Measurements from ENCODE around the gene CNDP2. TPM values are rescaled to one million over a fixed set of nuclear protein-coding genes. Genes with fewer than 3 reads are reported as not detected.
"Not testable (repeated sequence)": the region's sequence is repeated elsewhere in the genome, so short reads cannot be mapped to it uniquely, and the experiment has no call there.

Gene CNDP2
- total RNA-seq, 1 experiment from 2014 or later = 59.9 TPM

GRCh38 chr18:74517236-74517630 is 21.1 kb downstream of the CNDP2 start:
- DNase-seq (ENCODE audit: low spot score) = no peak

GRCh38 chr18:74518456-74519295 is 22.5 kb downstream of the CNDP2 start:
- DNase-seq (ENCODE audit: low spot score) = no peak

DNA sequence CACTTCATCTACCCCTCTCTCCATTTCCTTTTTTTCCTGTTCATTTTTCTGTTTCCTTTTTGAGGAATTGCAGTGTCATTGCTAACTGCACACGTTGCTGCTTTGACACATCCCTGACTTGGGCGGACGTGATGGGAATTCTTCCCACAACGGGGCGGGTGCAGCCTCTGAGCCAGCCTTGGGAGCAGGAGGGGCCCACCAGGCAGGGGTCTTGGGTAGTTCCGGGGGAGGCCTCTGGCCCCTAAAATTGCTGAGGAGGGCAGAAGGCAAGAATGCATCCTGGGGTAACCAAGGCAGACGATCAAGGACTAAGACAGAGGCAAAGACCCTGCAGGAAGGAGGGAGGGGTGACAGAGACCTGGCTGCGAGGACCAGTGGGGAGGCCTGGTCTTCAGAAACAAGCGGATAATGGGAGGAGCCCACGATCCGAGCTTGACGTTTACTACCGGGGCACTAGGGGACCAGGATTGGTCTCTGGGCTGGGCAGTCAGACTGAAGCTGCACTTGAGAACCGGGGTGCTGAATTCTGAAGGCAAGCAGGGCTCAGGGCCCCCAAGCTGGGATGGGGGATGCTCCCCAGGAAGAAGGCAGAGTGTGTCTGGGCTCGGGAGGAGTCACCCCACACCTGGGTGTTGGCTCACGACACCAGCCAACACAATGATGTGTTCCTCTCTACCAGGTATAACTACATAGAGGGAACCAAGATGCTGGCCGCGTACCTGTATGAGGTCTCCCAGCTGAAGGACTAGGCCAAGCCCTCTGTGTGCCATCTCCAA is 23.3 kb downstream of the CNDP2 start:
- no peak for DNase-seq (ENCODE audit: low spot score)

DNA sequence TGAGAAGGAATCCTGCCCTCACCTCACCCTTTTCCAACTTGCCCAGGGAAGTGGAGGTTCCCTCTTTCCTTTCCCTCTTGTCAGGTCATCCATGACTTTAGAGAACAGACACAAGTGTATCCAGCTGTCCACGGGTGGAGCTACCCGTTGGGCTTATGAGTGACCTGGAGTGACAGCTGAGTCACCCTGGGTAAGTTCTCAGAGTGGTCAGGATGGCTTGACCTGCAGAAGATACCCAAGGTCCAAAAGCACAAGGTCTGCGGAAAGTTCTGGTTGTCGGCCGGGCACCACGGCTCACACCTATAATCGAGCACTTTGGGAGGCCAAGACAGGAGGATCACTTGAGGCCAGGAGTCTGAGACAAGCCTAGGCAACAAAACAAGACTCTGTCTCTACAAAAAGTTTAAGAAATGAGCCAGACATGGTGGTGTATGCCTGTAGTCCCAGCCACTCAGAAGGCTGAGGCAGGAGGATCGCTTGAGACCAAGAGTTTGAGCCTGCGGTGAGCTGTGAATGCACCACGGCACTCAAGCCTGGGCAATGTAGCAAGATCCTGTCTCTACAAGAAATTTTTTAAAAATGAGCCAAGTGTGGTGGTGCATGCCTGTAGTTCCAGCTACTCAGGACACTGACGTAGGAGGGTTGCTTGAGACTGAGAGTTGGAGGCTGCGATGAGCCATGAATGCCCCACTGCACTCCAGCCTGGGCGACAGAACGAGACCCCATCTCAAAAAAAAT is 24.1 kb downstream of the CNDP2 start:
- DNase-seq (ENCODE audit: low spot score) = no peak

GRCh38 chr18:74521068-74521725 is 25.0 kb downstream of the CNDP2 start:
- DNase-seq (ENCODE audit: low spot score) = no peak

GRCh38 chr18:74522635-74523548 is 26.7 kb downstream of the CNDP2 start:
- DNase-seq (ENCODE audit: low spot score) = no peak

DNA sequence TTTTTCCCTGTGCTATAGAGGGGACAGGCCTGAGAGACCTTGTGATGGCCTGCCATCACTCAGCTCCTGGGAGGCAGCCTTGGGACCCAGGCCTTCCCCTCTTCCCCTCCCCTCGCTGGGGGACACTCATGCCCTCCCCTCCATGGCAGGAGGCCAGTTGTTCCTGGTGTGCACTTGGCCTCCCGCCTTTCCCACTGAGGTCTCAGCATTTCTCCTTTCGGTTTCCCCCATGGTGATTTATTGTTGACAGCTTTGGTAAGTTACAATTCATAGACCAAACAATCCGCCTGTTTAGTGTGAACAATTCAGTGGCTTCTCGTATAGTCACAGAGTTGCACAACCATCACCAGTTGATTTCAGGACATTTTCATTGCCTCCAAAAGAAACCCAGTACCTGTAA is 27.9 kb downstream of the CNDP2 start:
- peak; percentile 8 for DNase-seq (ENCODE audit: low spot score)

GRCh38 chr18:74524915-74525314 is 28.8 kb downstream of the CNDP2 start:
- not testable (repeated sequence) for DNase-seq (ENCODE audit: low spot score)

DNA sequence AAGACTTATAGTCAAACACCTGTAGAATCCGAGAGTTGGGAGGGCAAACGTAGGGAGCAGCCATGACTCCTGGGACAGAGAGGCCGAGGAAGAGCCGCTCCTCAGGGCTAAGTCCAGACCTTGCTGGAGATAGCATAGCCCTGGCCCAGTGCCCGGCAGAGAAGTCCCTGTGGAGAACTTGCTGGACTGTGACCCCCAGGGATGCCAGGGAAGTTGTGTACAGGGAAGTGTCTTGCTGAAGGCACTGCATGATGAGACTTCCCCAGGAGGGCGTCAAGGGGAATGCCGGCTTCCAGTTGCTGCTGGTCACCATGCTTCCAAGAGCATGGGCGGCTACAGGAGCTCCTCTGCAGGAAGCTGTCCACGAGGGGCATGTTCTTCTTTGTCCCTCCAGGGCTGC is 29.6 kb downstream of the CNDP2 start:
- DNase-seq (ENCODE audit: low spot score) = no peak

DNA sequence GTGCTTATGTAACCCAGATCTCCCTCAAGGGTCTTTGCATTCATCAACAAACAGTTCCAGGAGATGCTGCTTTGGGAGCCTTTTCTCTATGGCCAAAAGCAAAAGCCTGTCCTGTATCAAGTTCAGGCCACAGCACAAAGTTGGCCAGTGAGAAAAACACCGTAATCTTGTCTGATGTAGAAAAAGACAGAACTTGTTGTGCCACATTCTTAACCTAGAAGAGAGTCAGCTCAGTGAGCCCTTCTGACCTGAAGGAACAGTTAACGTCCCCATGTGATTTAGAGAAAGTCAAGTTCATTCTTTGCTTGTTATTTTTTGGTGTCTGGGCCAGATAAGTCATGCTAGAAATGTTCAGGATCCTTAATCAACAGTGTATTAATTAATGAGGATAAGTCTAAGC is 30.3 kb downstream of the CNDP2 start:
- no peak for DNase-seq (ENCODE audit: low spot score)

- DNase-seq (ENCODE audit: low spot score) = no peak
These were observed 32.3 kb downstream of the CNDP2 start for GRCh38 chr18:74528478-74528877.

DNA sequence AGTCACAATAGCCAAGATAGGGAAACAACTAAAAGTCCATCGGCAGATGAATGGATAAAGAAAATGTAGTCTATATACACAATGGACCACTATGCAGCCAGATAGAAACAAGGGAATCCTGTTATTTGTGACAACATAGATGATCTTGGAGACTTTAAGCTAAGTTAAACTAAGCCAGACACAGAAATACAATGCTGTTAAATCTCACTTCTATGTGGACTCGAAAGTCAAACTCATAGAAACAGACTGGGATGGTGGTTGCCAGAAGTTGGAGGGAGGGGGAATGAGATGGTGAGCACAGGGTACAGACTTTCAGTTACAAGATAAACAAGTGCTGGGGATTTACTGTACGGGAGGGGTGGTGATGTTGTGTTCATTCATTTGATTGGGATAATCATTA is 32.8 kb downstream of the CNDP2 start:
- DNase-seq (ENCODE audit: low spot score) = no peak

DNA sequence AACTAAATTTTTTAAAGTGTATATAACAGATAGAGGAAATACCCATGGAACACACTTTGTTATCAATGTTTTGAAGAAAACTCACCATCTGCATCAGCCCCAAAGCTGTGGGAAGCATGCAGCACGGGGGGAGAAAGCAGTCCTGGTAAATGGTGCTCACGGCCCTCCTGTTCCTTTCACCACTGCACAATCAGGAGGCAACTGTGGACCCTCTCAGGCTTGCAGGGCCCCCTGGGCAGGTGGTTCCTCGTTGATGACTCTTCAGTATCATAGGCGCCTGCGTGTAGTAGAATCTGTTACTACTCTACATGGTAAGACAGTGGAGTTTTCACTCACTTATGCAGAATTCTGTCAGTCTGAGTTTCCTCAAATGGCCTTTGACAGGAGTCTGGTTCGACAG is 33.2 kb downstream of the CNDP2 start:
- no peak for DNase-seq (ENCODE audit: low spot score)

- no peak for DNase-seq (ENCODE audit: low spot score)
These were observed 33.8 kb downstream of the CNDP2 start for GRCh38 chr18:74529811-74530583.

- no peak for DNase-seq (ENCODE audit: low spot score)
These were observed 34.4 kb downstream of the CNDP2 start for GRCh38 chr18:74530584-74530862.

GRCh38 chr18:74531043-74531442 is 34.9 kb downstream of the CNDP2 start:
- no peak for DNase-seq (ENCODE audit: low spot score)

GRCh38 chr18:74532511-74533025 is 36.4 kb downstream of the CNDP2 start:
- no peak for DNase-seq (ENCODE audit: low spot score)

DNA sequence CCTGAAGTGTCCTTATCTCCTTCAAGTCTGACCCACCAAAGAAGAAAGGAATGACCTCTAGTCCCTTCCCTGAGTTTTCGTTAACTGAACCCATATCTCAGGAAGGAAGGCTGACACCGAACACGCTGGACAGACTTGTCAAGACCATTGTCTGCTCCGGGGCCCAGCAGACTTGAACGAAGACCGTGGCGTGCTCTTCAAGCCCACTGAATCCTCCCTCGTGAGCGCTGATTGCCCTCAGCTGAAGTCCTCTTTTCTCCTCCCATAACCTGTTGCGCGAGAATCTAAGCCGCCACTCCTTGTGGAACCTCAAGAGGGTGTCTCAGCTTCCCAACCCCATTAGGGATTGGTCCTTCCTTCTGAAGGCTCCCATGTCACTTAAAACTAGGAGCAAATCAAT is 37.5 kb downstream of the CNDP2 start:
- DNase-seq (ENCODE audit: low spot score) = no peak

DNA sequence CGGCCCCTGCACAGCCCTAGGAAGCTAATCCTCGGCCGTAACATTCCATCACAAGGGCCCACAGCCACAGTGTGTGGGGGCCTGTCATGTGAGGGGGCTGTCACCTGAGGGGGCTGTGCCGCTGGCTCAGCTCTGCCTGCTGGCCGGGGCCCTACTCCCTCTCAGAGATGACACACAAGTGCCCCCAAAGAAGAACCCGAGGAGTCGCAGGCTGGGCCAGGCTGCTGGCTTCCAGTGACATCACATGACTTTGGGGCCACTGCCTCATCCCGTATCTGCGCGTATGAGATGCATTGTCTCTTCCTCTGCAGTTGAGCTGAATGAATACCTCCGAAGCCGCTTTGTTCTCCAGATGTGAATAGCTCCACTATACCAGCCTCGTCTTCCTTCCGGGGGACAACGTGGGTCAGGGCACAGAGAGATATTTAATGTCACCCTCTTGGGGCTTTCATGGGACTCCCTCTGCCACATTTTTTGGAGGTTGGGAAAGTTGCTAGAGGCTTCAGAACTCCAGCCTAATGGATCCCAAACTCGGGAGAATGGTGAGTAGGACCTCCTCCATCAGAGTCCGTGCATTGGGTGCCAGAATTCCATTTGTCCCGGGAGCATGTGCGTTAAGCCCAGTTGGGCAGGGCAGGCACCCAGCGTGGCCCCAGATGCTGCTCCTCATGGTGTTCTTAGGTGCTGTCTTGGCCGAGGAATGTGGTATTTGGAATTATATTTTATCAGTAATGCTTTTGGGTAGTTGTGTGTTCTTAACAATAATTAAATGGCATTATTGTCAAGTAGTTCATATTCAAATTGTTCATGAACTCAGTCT is 38.2 kb downstream of the CNDP2 start, which contains the start of gene CNDP1:
Gene CNDP1, plus strand, starts transcription at position 351 of the 820 bp plus-strand sequence. Its CDS starts 168 bp downstream, at position 519.
- no peak for DNase-seq (ENCODE audit: low spot score)

Measured in A172 (cell line).